Panc1 (cell line): Measurements from ENCODE around the gene EIF4G3.

Experiments
- CTCF ChIP-seq: fragments of 450-650 bp; IDR thresholded peaks from 2 replicates; pipeline ENCODE4 v1.5.1; 2017; ENCODE audit warnings: mild to moderate bottlenecking
- SIN3A ChIP-seq: IDR thresholded peaks from 2 replicates; pipeline ENCODE4 v1.6.1; 2012; ENCODE audit warnings: low read depth, mild to moderate bottlenecking, low read length, moderate library complexity, borderline replicate concordance; ENCODE audit not compliant: insufficient read depth

DNA sequence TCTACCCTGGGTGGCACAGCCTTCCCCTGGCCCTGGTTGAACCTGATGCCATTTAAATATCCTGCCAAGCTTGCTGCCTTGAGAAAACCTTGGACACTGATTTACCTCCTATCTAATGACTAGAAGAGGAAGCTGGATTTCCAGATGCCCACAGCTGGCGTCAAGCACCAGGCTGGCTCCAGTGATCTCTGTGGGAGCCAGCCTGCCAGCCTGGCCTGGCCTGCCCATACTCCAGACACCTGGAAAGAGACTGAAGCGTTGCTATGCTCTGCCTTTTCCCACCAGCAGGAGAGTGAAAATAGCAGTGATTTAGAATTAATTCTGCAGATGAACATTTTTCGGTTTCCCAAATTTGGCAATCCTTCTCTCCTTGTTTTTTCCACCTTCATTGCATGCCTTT is 11.5 kb upstream of the EIF4G3 start:
- TF ChIP-seq CTCF (no peak), SIN3A (no peak)
